Measurements from ENCODE around the gene GBF1. TPM values are rescaled to one million over a fixed set of nuclear protein-coding genes. Genes with fewer than 3 reads are reported as not detected.

GBF1 gene
- total RNA-seq, 6 experiments from 2014 or later = 22.6 to 27.2 (median 23.7) TPM

DNA sequence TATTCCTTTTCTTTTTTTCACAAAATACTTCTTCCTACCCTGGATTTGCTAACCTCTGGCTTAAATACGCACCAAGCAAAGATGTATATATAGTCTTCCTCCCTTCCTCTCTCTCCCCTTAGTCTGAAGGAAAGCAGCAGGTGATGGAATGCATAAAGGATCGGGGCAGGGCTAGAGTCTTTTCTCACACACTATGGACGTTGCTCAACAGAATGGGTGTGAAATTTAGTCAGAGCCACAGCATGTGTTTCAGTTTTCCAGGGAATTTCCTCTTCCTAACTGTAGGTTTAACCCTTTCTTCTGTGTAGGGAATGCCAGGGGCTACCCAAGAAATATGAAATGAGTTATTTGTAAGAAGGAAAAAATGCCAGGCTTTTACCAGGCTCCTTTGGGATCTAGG, 78.7 kb downstream of the GBF1 start:
- no peak for DNase-seq
- no peaks in the 10 kb centered on the region for H3K27me3 ChIP-seq
- H3K36me3 ChIP-seq = no peaks in the 10 kb centered on the region
- no peak overlapping the region for H3K4me3 ChIP-seq
- no peak overlapping the region for H3K27ac ChIP-seq
- intact Hi-C loops (cut with DNase I) = no loop called here
- WGBS (ENCODE audit: insufficient coverage, low coverage, low lambda C conversion rate, missing lambda C conversion rate) = 63% methylated on average over 3 of the region's 3 CpGs
- no peaks in the 10 kb centered on the region for H3K9me3 ChIP-seq
- no peak for ATAC-seq
- no peak for TF ChIP-seq POLR2A (IDR thresholded peaks at IDR 0.05)
- TF ChIP-seq, protein P1, sequence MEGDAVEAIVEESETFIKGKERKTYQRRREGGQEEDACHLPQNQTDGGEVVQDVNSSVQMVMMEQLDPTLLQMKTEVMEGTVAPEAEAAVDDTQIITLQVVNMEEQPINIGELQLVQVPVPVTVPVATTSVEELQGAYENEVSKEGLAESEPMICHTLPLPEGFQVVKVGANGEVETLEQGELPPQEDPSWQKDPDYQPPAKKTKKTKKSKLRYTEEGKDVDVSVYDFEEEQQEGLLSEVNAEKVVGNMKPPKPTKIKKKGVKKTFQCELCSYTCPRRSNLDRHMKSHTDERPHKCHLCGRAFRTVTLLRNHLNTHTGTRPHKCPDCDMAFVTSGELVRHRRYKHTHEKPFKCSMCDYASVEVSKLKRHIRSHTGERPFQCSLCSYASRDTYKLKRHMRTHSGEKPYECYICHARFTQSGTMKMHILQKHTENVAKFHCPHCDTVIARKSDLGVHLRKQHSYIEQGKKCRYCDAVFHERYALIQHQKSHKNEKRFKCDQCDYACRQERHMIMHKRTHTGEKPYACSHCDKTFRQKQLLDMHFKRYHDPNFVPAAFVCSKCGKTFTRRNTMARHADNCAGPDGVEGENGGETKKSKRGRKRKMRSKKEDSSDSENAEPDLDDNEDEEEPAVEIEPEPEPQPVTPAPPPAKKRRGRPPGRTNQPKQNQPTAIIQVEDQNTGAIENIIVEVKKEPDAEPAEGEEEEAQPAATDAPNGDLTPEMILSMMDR (IDR thresholded peaks at IDR 0.05) = no peak
- H3K4me1 ChIP-seq = no peaks in the 10 kb centered on the region

DNA sequence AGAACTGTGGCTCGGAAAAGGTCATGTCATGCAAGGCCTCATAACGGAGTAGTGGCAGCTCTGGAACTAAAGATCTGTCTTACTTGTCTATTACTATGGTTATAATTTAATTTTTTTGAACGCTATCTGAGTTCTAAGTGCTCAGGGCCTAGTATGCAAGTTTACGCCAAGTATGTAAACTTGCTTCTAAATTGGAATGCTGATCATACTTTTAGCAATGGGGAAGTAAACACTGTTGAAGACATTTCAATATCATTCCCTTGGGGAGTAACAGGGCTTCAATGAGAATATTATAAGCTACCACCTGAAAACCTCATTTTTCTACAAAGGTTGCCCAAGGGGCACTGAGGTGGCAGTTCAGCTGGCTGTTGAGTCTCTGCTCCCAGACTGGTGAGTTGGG, 80.7 kb downstream of the GBF1 start:
- H3K27ac ChIP-seq = no peak overlapping the region
- ATAC-seq = no peak
- DNase-seq = no peak
- 95% methylated on average over 4 of the region's 4 CpGs for WGBS (ENCODE audit: insufficient coverage, low coverage, low lambda C conversion rate, missing lambda C conversion rate)
- H3K4me3 ChIP-seq = no peak overlapping the region
- H3K9me3 ChIP-seq = no peaks in the 10 kb centered on the region
- TF ChIP-seq, protein P1 (IDR thresholded peaks at IDR 0.05) = no peak
- TF ChIP-seq POLR2A (IDR thresholded peaks at IDR 0.05) = no peak
- no peaks in the 10 kb centered on the region for H3K36me3 ChIP-seq
- no peaks in the 10 kb centered on the region for H3K27me3 ChIP-seq
- intact Hi-C loops (cut with DNase I) = no loop called here
- no peaks in the 10 kb centered on the region for H3K4me1 ChIP-seq

DNA sequence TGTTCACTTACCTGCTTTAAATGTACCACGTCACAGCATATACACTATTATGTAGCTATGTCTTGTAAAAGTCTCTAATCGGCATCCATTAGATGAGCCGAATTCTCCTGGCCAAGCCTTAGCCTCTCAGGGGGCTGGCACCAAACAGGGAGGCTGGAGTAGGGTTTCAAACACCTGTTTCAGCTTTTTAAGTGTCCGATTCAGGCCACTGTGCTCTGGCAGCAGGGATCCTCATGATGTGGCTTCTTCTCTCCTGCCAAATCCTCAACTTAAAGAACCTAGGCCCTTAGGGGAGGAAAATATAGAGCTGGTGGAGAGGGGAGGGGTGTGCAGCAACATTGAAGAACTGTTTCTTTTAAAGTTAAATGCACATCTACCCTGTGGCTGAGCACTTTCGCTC, 81.7 kb downstream of the GBF1 start:
- TF ChIP-seq, protein P1 (IDR thresholded peaks at IDR 0.05) = no peak
- TF ChIP-seq POLR2A (IDR thresholded peaks at IDR 0.05) = no peak
- Histone ChIP-seq H3K27ac (no peak overlapping the region), H3K9me3 (no peaks in the 10 kb centered on the region), H3K4me1 (no peaks in the 10 kb centered on the region), H3K36me3 (no peaks in the 10 kb centered on the region), H3K27me3 (no peaks in the 10 kb centered on the region), H3K4me3 (no peak overlapping the region)
- ATAC-seq = no peak
- 90% methylated on average over 5 of the region's 5 CpGs for WGBS (ENCODE audit: insufficient coverage, low coverage, low lambda C conversion rate, missing lambda C conversion rate)
- intact Hi-C loops (cut with DNase I) = no loop called here
- DNase-seq = no peak

DNA sequence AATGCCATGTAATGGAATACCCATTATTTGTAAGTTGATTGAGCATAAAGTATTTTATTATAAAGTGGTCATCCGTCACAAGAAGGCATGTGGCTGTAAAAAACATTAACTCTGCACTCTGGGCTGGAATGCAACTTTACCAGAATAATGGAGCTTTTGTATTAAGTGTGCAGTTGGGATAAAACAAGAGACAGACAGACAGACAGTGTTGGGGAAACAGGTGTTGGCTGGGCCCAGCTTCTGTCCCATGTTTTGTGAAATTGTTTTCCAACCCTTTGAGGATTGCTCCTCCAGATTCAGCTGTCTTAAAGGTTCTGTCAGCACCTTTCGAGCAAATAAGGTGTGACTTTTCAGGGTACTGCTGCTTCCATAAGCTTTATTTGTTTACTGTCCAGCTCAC, 82.3 kb downstream of the GBF1 start:
- intact Hi-C loops (cut with DNase I) = no loop called here
- Histone ChIP-seq H3K4me3 (no peak overlapping the region), H3K4me1 (no peaks in the 10 kb centered on the region), H3K27me3 (no peaks in the 10 kb centered on the region), H3K9me3 (no peaks in the 10 kb centered on the region), H3K27ac (no peak overlapping the region), H3K36me3 (no peaks in the 10 kb centered on the region)
- DNase-seq (no peak), ATAC-seq (no peak)
- TF ChIP-seq, protein P1 (IDR thresholded peaks at IDR 0.05) = no peak
- no peak for TF ChIP-seq POLR2A (IDR thresholded peaks at IDR 0.05)
- 100% methylated on average over 2 of the region's 2 CpGs for WGBS (ENCODE audit: insufficient coverage, low coverage, low lambda C conversion rate, missing lambda C conversion rate)

DNA sequence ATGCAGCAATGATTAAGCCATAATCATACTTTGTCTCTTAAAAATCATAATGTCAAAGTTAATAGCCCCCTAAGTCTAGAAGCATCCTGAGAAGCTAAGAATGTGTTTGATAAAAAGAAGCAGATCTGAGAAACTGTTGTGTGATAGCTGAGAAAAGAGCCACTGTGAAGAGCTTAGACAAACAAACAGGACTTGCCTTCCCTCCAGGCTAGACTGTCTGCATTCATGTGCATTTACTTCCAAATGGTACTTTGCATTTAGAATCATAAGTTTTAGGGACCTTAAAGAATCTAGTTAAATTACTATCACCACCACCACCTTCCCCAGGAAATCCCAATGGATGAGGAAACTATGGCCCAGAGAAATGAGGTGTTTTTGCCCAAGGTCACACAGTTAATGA, 87.4 kb downstream of the GBF1 start:
- TF ChIP-seq POLR2A (IDR thresholded peaks at IDR 0.05) = no peak
- Histone ChIP-seq H3K9me3 (no peaks in the 10 kb centered on the region), H3K4me1 (no peaks in the 10 kb centered on the region), H3K4me3 (no peak overlapping the region), H3K27ac (no peak overlapping the region), H3K36me3 (peaks cover 0 to 2% (median 0%) of the 10 kb centered on the region in 4 donors), H3K27me3 (no peaks in the 10 kb centered on the region)
- intact Hi-C loops (cut with DNase I) = no loop called here
- no peak for ATAC-seq
- no peak for DNase-seq

All from right lobe of liver (tissue), 6 donors.